ENCODE measurements around the gene STRBP. TPM values are rescaled to one million over a fixed set of nuclear protein-coding genes. Genes with fewer than 3 reads are reported as not detected.

The STRBP gene
- total and polyA plus RNA-seq, 2 of the 4 experiments (the other 2 are of a cell fraction), result 2.1 to 2.5 TPM

- H2AK5ac ChIP-seq (ENCODE audit: low read depth, low read length), result no peak overlapping the region
- DNase-seq, result no peak
- no peak overlapping the region for H3K56ac ChIP-seq (ENCODE audit: extremely low read depth, insufficient read depth, low read length)
- no peak overlapping the region for H3K23ac ChIP-seq (ENCODE audit: low read depth, low read length)
- H3K4ac ChIP-seq (ENCODE audit: low read depth, low read length), result no peak overlapping the region; the same call in 1 of the 2 replicates
- H4K5ac ChIP-seq (ENCODE audit: low read depth, low read length), result no peak overlapping the region
- H4K20me1 ChIP-seq (ENCODE audit: insufficient read depth, low read length), result no peaks in the 10 kb centered on the region
- H2BK20ac ChIP-seq (ENCODE audit: low read depth, low read length), result no peak overlapping the region
- intact Hi-C loops (cut with micrococcal nuclease) (loop anchor here (5.0 kb wide), 1 partner anchor 69 kb away; no protein-coding TSS in a partner anchor), dilution Hi-C loops (cut with HindIII; ENCODE audit: low sequenced_read_pairs, unreplicated experiment) (no loop called here), in situ Hi-C loops (cut with MboI; ENCODE audit: low sequenced_read_pairs) (no loop called here)
- no peak overlapping the region for H2BK120ac ChIP-seq (ENCODE audit: low read depth, low read length)
- H4K91ac ChIP-seq (ENCODE audit: insufficient read depth, low read depth, low read length), result no peak overlapping the region
- no peak overlapping the region for H2BK5ac ChIP-seq (ENCODE audit: low read depth, low read length, poor library complexity, severe bottlenecking)
- no peak overlapping the region for H2AK9ac ChIP-seq (replicated peaks; ENCODE audit: low read depth, low read length, poor library complexity)
- no peak for TF ChIP-seq ELK1 (IDR thresholded peaks at IDR 0.05; ENCODE audit: borderline replicate concordance, low read depth, low read length)
- TF ChIP-seq MAFK (IDR thresholded peaks at IDR 0.05; ENCODE audit: low read depth, low read length), result no peak
- TF ChIP-seq CHD1 (IDR thresholded peaks at IDR 0.05; ENCODE audit: low read depth, low read length), result no peak
- no peak for TF ChIP-seq BHLHE40 (IDR thresholded peaks at IDR 0.05; ENCODE audit: low read depth, low read length)
- TF ChIP-seq CTCF (conservative IDR thresholded peaks at IDR 0.05; ENCODE audit: low read depth, low read length), result no peak
- TF ChIP-seq RAD21 (IDR thresholded peaks at IDR 0.05; ENCODE audit: low read length), result no peak
- no peak for TF ChIP-seq RCOR1 (IDR thresholded peaks at IDR 0.05; ENCODE audit: insufficient replicate concordance, low read length)
- TF ChIP-seq MXI1 (IDR thresholded peaks at IDR 0.05; ENCODE audit: borderline replicate concordance, low read depth, low read length), result no peak
- no peak for TF ChIP-seq RFX5 (IDR thresholded peaks at IDR 0.05; ENCODE audit: low read depth, low read length)
- no peak for TF ChIP-seq MAZ (IDR thresholded peaks at IDR 0.05; ENCODE audit: borderline replicate concordance, low read depth, low read length)
- TF ChIP-seq SMC3 (IDR thresholded peaks at IDR 0.05; ENCODE audit: low read depth, low read length), result no peak
- no peak for TF ChIP-seq CEBPB (IDR thresholded peaks at IDR 0.05; ENCODE audit: low read depth, low read length)
- TF ChIP-seq USF2 (IDR thresholded peaks at IDR 0.05; ENCODE audit: low read depth, low read length), result no peak
- H3K4me1 ChIP-seq (ENCODE audit: control insufficient read depth, insufficient read depth, low read length), result peaks cover 4% of the 10 kb centered on the region; the same call in 1 of the 2 replicates
- CTCF ChIA-PET, result no interaction called here
- no TSS peak for BruUV-seq (replicated peaks)
- no peaks in the 10 kb centered on the region for H3K9me3 ChIP-seq (ENCODE audit: control insufficient read depth, insufficient read depth, low read length)
- H3K14ac ChIP-seq (replicated peaks; ENCODE audit: low read depth, low read length), result no peak overlapping the region
- no peak overlapping the region for H3K18ac ChIP-seq (ENCODE audit: low read depth, low read length)
- peak overlapping the region; percentile 99 for H2AFZ ChIP-seq (replicated peaks; ENCODE audit: low read length, poor library complexity)
- no peak overlapping the region for H2BK15ac ChIP-seq (ENCODE audit: low read depth, low read length)
- POLR2A ChIA-PET (ENCODE audit: unreplicated experiment), result no interaction called here
- 0% methylated on average over 9 of the region's 49 CpGs; no CpG with 5 or more reads in 1 of the 2 experiments for WGBS, 2 experiments (ENCODE audit: extremely low coverage in 2 of 2, insufficient read length in 1 of 2)
- no peaks in the 10 kb centered on the region for H3K79me1 ChIP-seq (ENCODE audit: low read depth in 1 of 2, low read length in 2 of 2)
- H3K4me3 ChIP-seq (ENCODE audit: insufficient read depth, low read depth, low read length), result peak overlapping the region; percentile 100
- no peak overlapping the region for H3K27ac ChIP-seq (ENCODE audit: insufficient read depth, low read length)
- peaks cover 41% of the 10 kb centered on the region for H3K27me3 ChIP-seq (ENCODE audit: control insufficient read depth, insufficient read depth, low read length)
- no peaks in the 10 kb centered on the region; the same call in 1 of the 2 replicates for H3K9me1 ChIP-seq (ENCODE audit: insufficient read depth, low read length)
- peak overlapping the region; percentile 96 for H3K4me2 ChIP-seq (ENCODE audit: low read depth, low read length)
- H3K9ac ChIP-seq (ENCODE audit: low read depth, low read length), result peak overlapping the region; percentile 82
- ATAC-seq (ENCODE audit: low read depth), result peak; percentile 72; the same call in 1 of the 2 replicates
- H3K36me3 ChIP-seq (ENCODE audit: control insufficient read depth, insufficient read depth, low read length), result no peaks in the 10 kb centered on the region
- no peak overlapping the region for H4K8ac ChIP-seq (ENCODE audit: low read depth in 2 of 2, low read length in 2 of 2)
Observed at GRCh38 chr9:123268199-123268464, 254 bp downstream of the STRBP start.

All from IMR-90 (cell line).